ENCODE data around the gene SLC66A1. TPM values are rescaled to one million over a fixed set of nuclear protein-coding genes. Genes with fewer than 3 reads are reported as not detected.

Gene SLC66A1
- total and polyA plus RNA-seq, 2 of the 13 experiments (the other 11 are each of a cell fraction or from before 2014, with no cell fraction given), result 15.4 to 18.9 TPM

DNA sequence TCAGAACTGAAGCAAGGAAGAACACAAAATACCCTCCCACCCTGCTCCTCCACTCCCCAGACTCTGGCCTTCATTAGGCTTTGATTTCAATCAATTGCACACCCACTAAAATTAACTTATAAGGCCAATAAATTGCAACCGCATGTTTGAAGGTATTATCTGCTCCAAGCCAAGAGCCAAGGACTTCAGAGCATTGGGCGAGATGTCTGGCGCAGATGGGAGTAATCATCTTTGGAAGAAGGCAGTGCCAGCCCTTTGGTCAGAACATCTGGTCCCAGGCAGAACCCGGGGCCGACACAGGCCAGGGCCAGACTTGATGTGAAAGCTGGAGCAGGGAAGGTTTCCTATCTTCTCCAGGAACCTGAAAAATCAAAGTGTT is 60.0 kb downstream of the SLC66A1 start:
- Histone ChIP-seq H2AFZ (ENCODE audit: low read length) (no peak overlapping the region), H3K27me3 (ENCODE audit: control insufficient read depth in 1 of 2, insufficient read depth in 2 of 2, low read length in 2 of 2) (no peaks in the 10 kb centered on the region), H3K9ac (ENCODE audit: insufficient read depth, low read depth, low read length) (no peak overlapping the region), H3K4me1 (ENCODE audit: insufficient read depth, low read length) (peaks cover 13% of the 10 kb centered on the region; the same call in 1 of the 2 replicates), H3K79me2 (ENCODE audit: insufficient read depth, low read length) (no peaks in the 10 kb centered on the region), H3K36me3 (replicated peaks in 1 of 2; ENCODE audit: control insufficient read depth in 1 of 2, insufficient read depth in 2 of 2, low read length in 2 of 2) (peaks cover 17 to 61% of the 10 kb centered on the region in 2 experiments), H3K9me3 (ENCODE audit: low read length) (no peaks in the 10 kb centered on the region), H4K20me1 (ENCODE audit: insufficient read depth, low read length) (0 out of 2 replicates have a peak, but pooled peaks cover 3% of the 10 kb centered on the region), H3K4me3 (replicated peaks in 1 of 3; ENCODE audit: insufficient read depth in 1 of 3, low read depth in 2 of 3, low read length in 3 of 3) (no peak overlapping the region), H3K27ac (ENCODE audit: extremely low read length, insufficient read depth, low read length) (no peak overlapping the region), H3K4me2 (ENCODE audit: low read depth, low read length) (no peak overlapping the region)
- FAIRE-seq (no peak), DNase-seq (ENCODE audit: low spot score) (no peak), ATAC-seq (no peak)
- ChIA-PET POLR2A (no interaction called here), CTCF (ENCODE audit: low intra/inter-chr PET ratio, low total read pairs) (no interaction called here)
- BruUV-seq (replicated peaks), result no TSS peak
- 100% methylated on average over 3 of the region's 5 CpGs for WGBS (ENCODE audit: low lambda C conversion rate)
- in situ Hi-C loops (cut with HindIII; ENCODE audit: extremely low pct_ligation_motif_present, low pct_unique_long_range_greater_than_20kb), result no loop called here
- intact Hi-C loops (cut with micrococcal nuclease; ENCODE audit: unreplicated experiment), result no loop called here
- TF ChIP-seq POLR2AphosphoS5 (IDR thresholded peaks at IDR 0.05; ENCODE audit: low read depth, low read length) (no peak), RFX1 (IDR thresholded peaks at IDR 0.05) (no peak), ZNF224 (CRISPR knock-in tag; IDR thresholded peaks at IDR 0.05) (no peak), NR2C2 (CRISPR knock-in tag; IDR thresholded peaks at IDR 0.05; ENCODE audit: borderline replicate concordance) (no peak), ZFP1 (CRISPR knock-in tag; IDR thresholded peaks at IDR 0.05) (no peak)
- TF ChIP-seq, protein P1, sequence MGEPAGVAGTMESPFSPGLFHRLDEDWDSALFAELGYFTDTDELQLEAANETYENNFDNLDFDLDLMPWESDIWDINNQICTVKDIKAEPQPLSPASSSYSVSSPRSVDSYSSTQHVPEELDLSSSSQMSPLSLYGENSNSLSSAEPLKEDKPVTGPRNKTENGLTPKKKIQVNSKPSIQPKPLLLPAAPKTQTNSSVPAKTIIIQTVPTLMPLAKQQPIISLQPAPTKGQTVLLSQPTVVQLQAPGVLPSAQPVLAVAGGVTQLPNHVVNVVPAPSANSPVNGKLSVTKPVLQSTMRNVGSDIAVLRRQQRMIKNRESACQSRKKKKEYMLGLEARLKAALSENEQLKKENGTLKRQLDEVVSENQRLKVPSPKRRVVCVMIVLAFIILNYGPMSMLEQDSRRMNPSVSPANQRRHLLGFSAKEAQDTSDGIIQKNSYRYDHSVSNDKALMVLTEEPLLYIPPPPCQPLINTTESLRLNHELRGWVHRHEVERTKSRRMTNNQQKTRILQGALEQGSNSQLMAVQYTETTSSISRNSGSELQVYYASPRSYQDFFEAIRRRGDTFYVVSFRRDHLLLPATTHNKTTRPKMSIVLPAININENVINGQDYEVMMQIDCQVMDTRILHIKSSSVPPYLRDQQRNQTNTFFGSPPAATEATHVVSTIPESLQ (CRISPR knock-in tag; conservative IDR thresholded peaks at IDR 0.05), result no peak
- TF ChIP-seq, protein P2, sequence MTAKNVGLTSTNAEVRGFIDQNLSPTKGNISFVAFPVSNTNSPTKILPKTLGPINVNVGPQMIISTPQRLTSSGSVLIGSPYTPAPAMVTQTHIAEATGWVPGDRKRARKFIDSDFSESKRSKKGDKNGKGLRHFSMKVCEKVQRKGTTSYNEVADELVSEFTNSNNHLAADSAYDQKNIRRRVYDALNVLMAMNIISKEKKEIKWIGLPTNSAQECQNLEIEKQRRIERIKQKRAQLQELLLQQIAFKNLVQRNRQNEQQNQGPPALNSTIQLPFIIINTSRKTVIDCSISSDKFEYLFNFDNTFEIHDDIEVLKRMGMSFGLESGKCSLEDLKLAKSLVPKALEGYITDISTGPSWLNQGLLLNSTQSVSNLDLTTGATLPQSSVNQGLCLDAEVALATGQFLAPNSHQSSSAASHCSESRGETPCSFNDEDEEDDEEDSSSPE (CRISPR knock-in tag; IDR thresholded peaks at IDR 0.05), result no peak
- TF ChIP-seq, protein P3, sequence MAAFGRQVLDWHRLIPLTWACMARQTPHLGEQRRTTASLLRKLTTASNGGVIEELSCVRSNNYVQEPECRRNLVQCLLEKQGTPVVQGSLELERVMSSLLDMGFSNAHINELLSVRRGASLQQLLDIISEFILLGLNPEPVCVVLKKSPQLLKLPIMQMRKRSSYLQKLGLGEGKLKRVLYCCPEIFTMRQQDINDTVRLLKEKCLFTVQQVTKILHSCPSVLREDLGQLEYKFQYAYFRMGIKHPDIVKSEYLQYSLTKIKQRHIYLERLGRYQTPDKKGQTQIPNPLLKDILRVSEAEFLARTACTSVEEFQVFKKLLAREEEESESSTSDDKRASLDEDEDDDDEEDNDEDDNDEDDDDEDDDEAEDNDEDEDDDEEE (CRISPR knock-in tag; IDR thresholded peaks at IDR 0.05), result no peak
- TF ChIP-seq, protein P4, sequence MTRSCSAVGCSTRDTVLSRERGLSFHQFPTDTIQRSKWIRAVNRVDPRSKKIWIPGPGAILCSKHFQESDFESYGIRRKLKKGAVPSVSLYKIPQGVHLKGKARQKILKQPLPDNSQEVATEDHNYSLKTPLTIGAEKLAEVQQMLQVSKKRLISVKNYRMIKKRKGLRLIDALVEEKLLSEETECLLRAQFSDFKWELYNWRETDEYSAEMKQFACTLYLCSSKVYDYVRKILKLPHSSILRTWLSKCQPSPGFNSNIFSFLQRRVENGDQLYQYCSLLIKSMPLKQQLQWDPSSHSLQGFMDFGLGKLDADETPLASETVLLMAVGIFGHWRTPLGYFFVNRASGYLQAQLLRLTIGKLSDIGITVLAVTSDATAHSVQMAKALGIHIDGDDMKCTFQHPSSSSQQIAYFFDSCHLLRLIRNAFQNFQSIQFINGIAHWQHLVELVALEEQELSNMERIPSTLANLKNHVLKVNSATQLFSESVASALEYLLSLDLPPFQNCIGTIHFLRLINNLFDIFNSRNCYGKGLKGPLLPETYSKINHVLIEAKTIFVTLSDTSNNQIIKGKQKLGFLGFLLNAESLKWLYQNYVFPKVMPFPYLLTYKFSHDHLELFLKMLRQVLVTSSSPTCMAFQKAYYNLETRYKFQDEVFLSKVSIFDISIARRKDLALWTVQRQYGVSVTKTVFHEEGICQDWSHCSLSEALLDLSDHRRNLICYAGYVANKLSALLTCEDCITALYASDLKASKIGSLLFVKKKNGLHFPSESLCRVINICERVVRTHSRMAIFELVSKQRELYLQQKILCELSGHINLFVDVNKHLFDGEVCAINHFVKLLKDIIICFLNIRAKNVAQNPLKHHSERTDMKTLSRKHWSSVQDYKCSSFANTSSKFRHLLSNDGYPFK (CRISPR knock-in tag; IDR thresholded peaks at IDR 0.05; ENCODE audit: borderline replicate concordance), result no peak
- TF ChIP-seq, protein P5, sequence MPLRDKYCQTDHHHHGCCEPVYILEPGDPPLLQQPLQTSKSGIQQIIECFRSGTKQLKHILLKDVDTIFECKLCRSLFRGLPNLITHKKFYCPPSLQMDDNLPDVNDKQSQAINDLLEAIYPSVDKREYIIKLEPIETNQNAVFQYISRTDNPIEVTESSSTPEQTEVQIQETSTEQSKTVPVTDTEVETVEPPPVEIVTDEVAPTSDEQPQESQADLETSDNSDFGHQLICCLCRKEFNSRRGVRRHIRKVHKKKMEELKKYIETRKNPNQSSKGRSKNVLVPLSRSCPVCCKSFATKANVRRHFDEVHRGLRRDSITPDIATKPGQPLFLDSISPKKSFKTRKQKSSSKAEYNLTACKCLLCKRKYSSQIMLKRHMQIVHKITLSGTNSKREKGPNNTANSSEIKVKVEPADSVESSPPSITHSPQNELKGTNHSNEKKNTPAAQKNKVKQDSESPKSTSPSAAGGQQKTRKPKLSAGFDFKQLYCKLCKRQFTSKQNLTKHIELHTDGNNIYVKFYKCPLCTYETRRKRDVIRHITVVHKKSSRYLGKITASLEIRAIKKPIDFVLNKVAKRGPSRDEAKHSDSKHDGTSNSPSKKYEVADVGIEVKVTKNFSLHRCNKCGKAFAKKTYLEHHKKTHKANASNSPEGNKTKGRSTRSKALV (CRISPR knock-in tag; IDR thresholded peaks at IDR 0.05), result no peak
- TF ChIP-seq, protein P6, sequence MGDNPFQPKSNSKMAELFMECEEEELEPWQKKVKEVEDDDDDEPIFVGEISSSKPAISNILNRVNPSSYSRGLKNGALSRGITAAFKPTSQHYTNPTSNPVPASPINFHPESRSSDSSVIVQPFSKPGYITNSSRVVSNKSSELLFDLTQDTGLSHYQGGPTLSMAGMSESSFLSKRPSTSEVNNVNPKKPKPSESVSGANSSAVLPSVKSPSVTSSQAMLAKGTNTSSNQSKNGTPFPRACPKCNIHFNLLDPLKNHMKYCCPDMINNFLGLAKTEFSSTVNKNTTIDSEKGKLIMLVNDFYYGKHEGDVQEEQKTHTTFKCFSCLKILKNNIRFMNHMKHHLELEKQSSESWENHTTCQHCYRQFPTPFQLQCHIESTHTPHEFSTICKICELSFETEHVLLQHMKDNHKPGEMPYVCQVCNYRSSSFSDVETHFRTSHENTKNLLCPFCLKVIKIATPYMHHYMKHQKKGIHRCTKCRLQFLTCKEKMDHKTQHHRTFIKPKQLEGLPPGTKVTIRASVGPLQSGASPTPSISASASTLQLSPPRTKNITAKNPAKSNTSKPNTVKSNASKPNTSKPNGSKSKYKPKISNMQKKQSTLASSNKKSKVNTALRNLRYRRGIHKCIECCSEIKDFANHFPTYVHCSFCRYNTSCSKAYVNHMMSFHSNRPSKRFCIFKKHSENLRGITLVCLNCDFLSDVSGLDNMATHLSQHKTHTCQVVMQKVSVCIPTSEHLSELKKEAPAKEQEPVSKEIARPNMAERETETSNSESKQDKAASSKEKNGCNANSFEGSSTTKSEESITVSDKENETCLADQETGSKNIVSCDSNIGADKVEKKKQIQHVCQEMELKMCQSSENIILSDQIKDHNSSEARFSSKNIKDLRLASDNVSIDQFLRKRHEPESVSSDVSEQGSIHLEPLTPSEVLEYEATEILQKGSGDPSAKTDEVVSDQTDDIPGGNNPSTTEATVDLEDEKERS (CRISPR knock-in tag; IDR thresholded peaks at IDR 0.05), result no peak
- TF ChIP-seq, protein P7, sequence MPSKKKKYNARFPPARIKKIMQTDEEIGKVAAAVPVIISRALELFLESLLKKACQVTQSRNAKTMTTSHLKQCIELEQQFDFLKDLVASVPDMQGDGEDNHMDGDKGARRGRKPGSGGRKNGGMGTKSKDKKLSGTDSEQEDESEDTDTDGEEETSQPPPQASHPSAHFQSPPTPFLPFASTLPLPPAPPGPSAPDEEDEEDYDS (CRISPR knock-in tag; IDR thresholded peaks at IDR 0.05), result no peak

Data from HepG2 (cell line).